Osteocyte (in vitro differentiated cells): ENCODE measurements around the gene SCFD2. TPM values are rescaled to one million over a fixed set of nuclear protein-coding genes. Genes with fewer than 3 reads are reported as not detected.

Experiments used
- DNase-seq: peaks from one replicate; pipeline ENCODE4 v3.0.0; 2021; ENCODE audit warnings: mixed read lengths; ENCODE audit not compliant: unreplicated experiment; ENCODE audit errors: extremely low spot score
- H3K27ac Mint-ChIP-seq: one replicate; pipeline ENCODE4 v1.8.0; 2021; ENCODE audit warnings: mild to moderate bottlenecking, mixed read lengths; ENCODE audit not compliant: unreplicated experiment
- H3K27me3 Mint-ChIP-seq: one replicate; pipeline ENCODE4 v1.8.0; 2021; ENCODE audit warnings: mixed read lengths; ENCODE audit not compliant: unreplicated experiment
- H3K36me3 Mint-ChIP-seq: one replicate; pipeline ENCODE4 v1.8.0; 2021; ENCODE audit warnings: mixed read lengths; ENCODE audit not compliant: unreplicated experiment
- H3K4me1 Mint-ChIP-seq: one replicate; pipeline ENCODE4 v1.8.0; 2021; ENCODE audit warnings: mixed read lengths; ENCODE audit not compliant: unreplicated experiment
- H3K4me3 Mint-ChIP-seq: one replicate; pipeline ENCODE4 v1.8.0; 2021; ENCODE audit warnings: mild to moderate bottlenecking, moderate library complexity, mixed read lengths; ENCODE audit not compliant: unreplicated experiment
- H3K9me3 Mint-ChIP-seq: one replicate; pipeline ENCODE4 v1.8.0; 2021; ENCODE audit warnings: mixed read lengths; ENCODE audit not compliant: unreplicated experiment
- total RNA-seq: library from RNA; stranded (reverse); gene quantifications from 2 replicates; pipeline ENCODE4 v1.2.1, GENCODE V29; 2021
- TF ChIP-seq, protein P1 (sequence below): fragments of 200-600 bp; sonication (generic); IDR thresholded peaks from 2 replicates; pipeline ENCODE4 v1.5.0; 2021; ENCODE audit warnings: antibody characterized with exemption, mild to moderate bottlenecking, moderate library complexity

Gene SCFD2
- total RNA-seq, 1 donor from 2014 or later = 14.0 TPM

DNA sequence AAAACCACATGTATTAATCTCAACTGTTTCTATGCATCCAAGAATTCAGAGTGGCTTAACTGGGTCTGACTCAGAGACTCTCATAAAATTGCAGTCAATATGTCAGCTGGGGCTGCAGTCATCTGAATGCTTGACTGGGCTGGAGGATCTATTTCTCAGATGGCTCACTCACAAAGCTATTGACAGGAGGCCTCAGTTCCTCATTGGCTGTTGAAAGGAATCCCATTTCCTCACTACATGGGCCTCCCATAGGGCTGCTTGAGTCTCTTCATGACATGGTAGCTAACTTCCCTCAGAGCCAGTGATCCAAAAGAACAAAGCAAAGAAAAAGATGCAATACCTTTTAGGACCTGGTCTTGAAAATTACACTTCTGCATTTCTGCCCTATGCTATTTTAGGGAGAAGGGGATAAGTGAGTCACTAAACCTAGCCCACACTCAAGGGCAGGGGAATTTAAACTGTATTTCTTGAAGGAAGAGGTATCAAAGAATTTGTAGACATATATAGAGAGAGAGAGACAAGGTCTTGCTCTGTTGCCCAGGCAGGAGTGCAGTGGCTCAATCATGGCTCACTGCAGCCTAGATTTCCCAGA lies 9.8 kb downstream of the SCFD2 start:
- no peak overlapping the region for H3K27ac Mint-ChIP-seq
- peaks cover 6% of the 10 kb centered on the region for H3K36me3 Mint-ChIP-seq

DNA sequence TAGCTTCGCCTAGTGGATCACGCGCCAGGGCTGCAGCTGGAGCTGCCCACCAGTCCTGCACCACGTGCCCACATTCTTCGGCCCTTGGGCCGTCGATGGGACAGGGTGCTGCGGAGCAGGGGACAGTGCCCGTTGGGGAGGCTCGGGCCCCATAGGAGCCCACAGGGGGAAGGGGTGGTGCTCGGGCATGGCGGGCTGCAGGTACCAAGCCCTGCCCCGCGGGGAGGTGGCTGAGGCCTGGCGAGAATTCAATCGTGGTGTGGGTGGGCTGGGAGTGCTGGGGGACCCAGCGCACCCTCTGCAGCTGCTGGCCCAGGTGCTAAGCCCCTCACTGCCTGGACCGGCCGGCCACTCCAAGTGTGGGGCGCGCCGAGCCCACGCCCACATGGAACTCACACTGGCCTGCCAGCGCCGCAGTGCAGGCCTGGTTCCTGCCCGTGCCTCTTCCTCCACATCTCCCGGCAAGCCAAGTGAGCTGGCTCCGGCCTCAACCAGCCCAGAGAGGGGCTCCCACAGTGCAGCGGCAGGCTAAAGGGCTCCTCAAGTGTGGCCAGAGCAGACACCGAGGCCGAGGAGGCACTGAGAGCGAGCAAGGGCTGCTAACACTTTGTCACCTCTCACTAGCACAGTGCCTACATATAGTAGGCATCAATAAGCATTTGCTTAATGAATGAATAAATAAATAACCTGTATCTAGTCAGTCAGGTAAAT lies 11.7 kb downstream of the SCFD2 start:
- TF ChIP-seq, protein P1, sequence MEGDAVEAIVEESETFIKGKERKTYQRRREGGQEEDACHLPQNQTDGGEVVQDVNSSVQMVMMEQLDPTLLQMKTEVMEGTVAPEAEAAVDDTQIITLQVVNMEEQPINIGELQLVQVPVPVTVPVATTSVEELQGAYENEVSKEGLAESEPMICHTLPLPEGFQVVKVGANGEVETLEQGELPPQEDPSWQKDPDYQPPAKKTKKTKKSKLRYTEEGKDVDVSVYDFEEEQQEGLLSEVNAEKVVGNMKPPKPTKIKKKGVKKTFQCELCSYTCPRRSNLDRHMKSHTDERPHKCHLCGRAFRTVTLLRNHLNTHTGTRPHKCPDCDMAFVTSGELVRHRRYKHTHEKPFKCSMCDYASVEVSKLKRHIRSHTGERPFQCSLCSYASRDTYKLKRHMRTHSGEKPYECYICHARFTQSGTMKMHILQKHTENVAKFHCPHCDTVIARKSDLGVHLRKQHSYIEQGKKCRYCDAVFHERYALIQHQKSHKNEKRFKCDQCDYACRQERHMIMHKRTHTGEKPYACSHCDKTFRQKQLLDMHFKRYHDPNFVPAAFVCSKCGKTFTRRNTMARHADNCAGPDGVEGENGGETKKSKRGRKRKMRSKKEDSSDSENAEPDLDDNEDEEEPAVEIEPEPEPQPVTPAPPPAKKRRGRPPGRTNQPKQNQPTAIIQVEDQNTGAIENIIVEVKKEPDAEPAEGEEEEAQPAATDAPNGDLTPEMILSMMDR = no peak
- peaks cover 9% of the 10 kb centered on the region for H3K36me3 Mint-ChIP-seq
- H3K4me3 Mint-ChIP-seq = no peak overlapping the region
- H3K9me3 Mint-ChIP-seq = no peaks in the 10 kb centered on the region
- DNase-seq = no peak
- H3K27me3 Mint-ChIP-seq = no peaks in the 10 kb centered on the region
- no peaks in the 10 kb centered on the region for H3K4me1 Mint-ChIP-seq
- no peak overlapping the region for H3K27ac Mint-ChIP-seq

More for the DNA sequence above, 9.8 kb downstream of the SCFD2 start:
- Mint-ChIP-seq H3K4me1 (no peaks in the 10 kb centered on the region), H3K4me3 (no peak overlapping the region), H3K9me3 (no peaks in the 10 kb centered on the region), H3K27me3 (no peaks in the 10 kb centered on the region)
- no peak for DNase-seq
- TF ChIP-seq, protein P1 = no peak

DNA sequence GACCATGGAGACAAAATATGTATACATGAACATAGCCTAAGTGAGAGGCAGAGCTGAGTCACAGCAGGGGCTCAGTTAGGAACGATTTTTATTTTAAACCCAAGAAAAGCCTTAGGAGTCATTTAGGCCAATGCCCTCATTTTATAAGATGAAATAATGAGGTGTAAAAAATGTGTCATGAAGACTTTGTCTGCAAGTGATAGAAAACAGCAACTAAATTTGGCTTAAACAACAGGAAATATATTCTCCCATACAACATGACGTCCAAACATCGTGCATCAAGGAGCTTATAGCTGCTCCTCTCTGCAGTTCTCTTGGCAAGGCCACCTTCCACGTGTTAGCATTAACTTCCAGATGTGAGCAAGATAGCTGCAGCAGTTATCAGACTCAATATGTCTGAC lies 16.8 kb downstream of the SCFD2 start:
- Mint-ChIP-seq H3K27ac (no peak overlapping the region), H3K9me3 (no peaks in the 10 kb centered on the region), H3K4me1 (peaks cover 9% of the 10 kb centered on the region), H3K27me3 (no peaks in the 10 kb centered on the region), H3K4me3 (no peak overlapping the region), H3K36me3 (peaks cover 15% of the 10 kb centered on the region)
- no peak for DNase-seq
- TF ChIP-seq, protein P1 = no peak

DNA sequence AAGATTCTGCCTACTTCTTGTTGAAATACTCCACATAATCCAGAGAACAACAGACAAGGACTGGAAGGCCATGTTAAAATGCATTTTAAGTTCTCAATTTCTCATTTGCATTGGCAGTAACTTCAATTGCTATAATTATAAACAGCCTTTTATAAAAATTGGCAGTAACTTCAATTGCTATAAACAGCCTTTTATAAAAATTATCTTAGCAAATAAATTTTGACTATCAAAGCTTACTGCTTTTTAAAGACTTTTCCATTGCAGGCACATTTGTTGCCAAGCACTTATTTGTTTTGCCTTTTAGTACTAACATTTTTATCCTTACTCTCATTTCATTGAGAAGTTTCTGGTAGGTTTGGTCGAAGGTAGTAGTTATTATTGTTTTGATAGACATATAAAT lies 17.8 kb downstream of the SCFD2 start:
- H3K27me3 Mint-ChIP-seq = no peaks in the 10 kb centered on the region
- no peak overlapping the region for H3K4me3 Mint-ChIP-seq
- no peak for DNase-seq
- TF ChIP-seq, protein P1 = no peak
- H3K36me3 Mint-ChIP-seq = peaks cover 14% of the 10 kb centered on the region
- no peak overlapping the region for H3K27ac Mint-ChIP-seq
- no peaks in the 10 kb centered on the region for H3K9me3 Mint-ChIP-seq
- H3K4me1 Mint-ChIP-seq = peaks cover 9% of the 10 kb centered on the region
